ENCODE measurements around the gene CASZ1.

DNA sequence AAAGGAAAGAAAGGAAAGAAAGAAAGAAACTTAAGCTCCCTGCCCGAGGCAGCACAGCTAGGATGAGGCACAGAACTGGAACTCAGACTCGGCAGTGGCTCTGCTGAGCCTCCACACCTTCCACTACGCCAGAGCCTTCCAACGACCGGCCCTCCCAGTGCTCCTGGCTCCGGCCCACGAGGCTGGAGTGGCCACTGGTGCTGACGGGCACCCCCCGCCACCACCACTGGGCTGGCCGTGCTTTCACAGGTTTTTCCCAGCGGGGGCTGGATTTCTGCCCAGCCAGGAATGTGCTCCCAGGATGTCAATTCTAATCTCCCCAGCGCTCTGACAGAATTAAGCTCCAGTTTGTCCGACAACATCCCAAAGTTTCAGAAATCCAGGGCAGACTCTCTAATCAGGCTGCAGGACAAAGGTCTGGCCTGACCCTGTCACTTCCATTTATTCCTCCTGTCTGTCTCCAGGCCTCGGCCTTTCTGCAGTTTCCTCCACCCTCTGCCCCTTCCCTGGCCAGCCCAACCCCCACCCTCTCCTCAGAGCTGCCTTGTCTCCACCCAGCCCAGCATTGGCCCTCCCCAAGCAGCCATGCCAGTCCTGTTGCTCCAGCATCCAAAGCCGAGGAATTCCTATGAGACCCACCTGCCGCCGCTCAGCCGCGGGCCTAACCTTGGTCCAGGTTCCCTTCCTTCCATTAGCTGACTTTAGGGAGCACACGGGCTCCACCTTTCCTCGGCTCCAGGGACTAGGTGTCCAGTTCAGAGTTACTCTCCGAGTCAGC is 81.9 kb downstream of the CASZ1 start:
- no peak for TF ChIP-seq CTCF (IDR thresholded peaks at IDR 0.05 in 8 of 11, conservative IDR thresholded peaks at IDR 0.05 in 3 of 11)
- TF ChIP-seq POLR2AphosphoS5 (IDR thresholded peaks at IDR 0.05): no peak
- TF ChIP-seq POLR2A (IDR thresholded peaks at IDR 0.05): no peak

All from spleen (tissue), 7 donors.